Loucy (cell line): ENCODE results near the gene KIFAP3.

Experiments
- H2AFZ ChIP-seq: fragments of 200-600 bp; sonication (generic); 2 replicates; pipeline ENCODE4 v1.6.0; 2016; ENCODE audit warnings: antibody characterized with exemption, mild to moderate bottlenecking, low read length, moderate library complexity
- H3F3A ChIP-seq: fragments of 200-600 bp; 2 replicates; pipeline ENCODE4 v1.6.0; 2016; ENCODE audit warnings: antibody characterized with exemption, low read depth, mild to moderate bottlenecking
- H3K27me3 ChIP-seq: fragments of 200-600 bp; sonication (generic); 2 replicates; pipeline ENCODE4 v1.6.1; 2014; ENCODE audit warnings: low read length, mild to moderate bottlenecking; ENCODE audit not compliant: insufficient read depth, poor library complexity, severe bottlenecking
- H3K36me3 ChIP-seq: fragments of 200-600 bp; sonication (generic); 2 replicates; pipeline ENCODE4 v1.6.1; 2016; ENCODE audit warnings: low read length; ENCODE audit not compliant: insufficient read depth
- H3K4me1 ChIP-seq: fragments of 200-600 bp; sonication (generic); 2 replicates; pipeline ENCODE4 v1.5.1; 2014; ENCODE audit warnings: low read length, mild to moderate bottlenecking; ENCODE audit not compliant: insufficient read depth, poor library complexity, severe bottlenecking
- H3K4me2 ChIP-seq: fragments of 200-600 bp; sonication (generic); 2 replicates; pipeline ENCODE4 v1.6.0; 2014; ENCODE audit warnings: antibody characterized with exemption, low read length, low read depth, mild to moderate bottlenecking; ENCODE audit not compliant: poor library complexity, severe bottlenecking
- H3K4me3 ChIP-seq: fragments of 200-600 bp; sonication (generic); 2 replicates; pipeline ENCODE4 v1.5.1; 2014; ENCODE audit warnings: low read length, mild to moderate bottlenecking, mixed read lengths; ENCODE audit not compliant: poor library complexity, severe bottlenecking
- H3K79me2 ChIP-seq: fragments of 200-600 bp; sonication (generic); 2 replicates; pipeline ENCODE4 v1.6.1; 2014; ENCODE audit warnings: low read length; ENCODE audit not compliant: insufficient read depth
- H3K9ac ChIP-seq: fragments of 200-600 bp; sonication (generic); 2 replicates; pipeline ENCODE4 v1.6.0; 2014; ENCODE audit warnings: mild to moderate bottlenecking, low read depth, low read length, moderate library complexity; ENCODE audit not compliant: poor library complexity, severe bottlenecking
- H3K9me2 ChIP-seq: fragments of 200-600 bp; sonication (generic); replicated peaks from 2 replicates; pipeline ENCODE4 v1.6.1; 2016; ENCODE audit warnings: low read depth, low read length, mixed read lengths
- H3K9me3 ChIP-seq: fragments of 200-600 bp; sonication (generic); 2 replicates; pipeline ENCODE4 v1.6.1; 2014; ENCODE audit warnings: mild to moderate bottlenecking, antibody characterized with exemption, low read length, low read depth; ENCODE audit not compliant: insufficient read depth
- H4K20me1 ChIP-seq: fragments of 200-600 bp; sonication (generic); 2 replicates; pipeline ENCODE4 v1.6.0; 2014; ENCODE audit warnings: antibody characterized with exemption, low read length, mild to moderate bottlenecking; ENCODE audit not compliant: insufficient read depth, poor library complexity, severe bottlenecking
- CTCF ChIP-seq: fragments of 200-600 bp; sonication (generic); conservative IDR thresholded peaks from 2 replicates; pipeline ENCODE4 v1.5.1; 2014; ENCODE audit warnings: mild to moderate bottlenecking, antibody characterized with exemption, low read length
- EZH2phosphoT487 ChIP-seq: fragments of 200-600 bp; IDR thresholded peaks from 2 replicates; pipeline ENCODE4 v1.6.1; 2018; ENCODE audit warnings: antibody characterized with exemption, mild to moderate bottlenecking, moderate library complexity, borderline replicate concordance

Gene KIFAP3

GRCh38 chr1:169964206-169964605 is 110.3 kb downstream of the KIFAP3 start:
- TF ChIP-seq EZH2phosphoT487: no peak
- TF ChIP-seq CTCF: no peak
- H4K20me1 ChIP-seq: no peaks in the 10 kb centered on the region
- H3K9me3 ChIP-seq: no peaks in the 10 kb centered on the region
- H3K27me3 ChIP-seq: no peaks in the 10 kb centered on the region
- H2AFZ ChIP-seq: no peak overlapping the region
- H3K36me3 ChIP-seq: no peaks in the 10 kb centered on the region
- H3K4me1 ChIP-seq: no peaks in the 10 kb centered on the region
- H3F3A ChIP-seq: no peaks in the 10 kb centered on the region
- no peak overlapping the region for H3K9ac ChIP-seq
- H3K9me2 ChIP-seq: no peaks in the 10 kb centered on the region
- H3K79me2 ChIP-seq: no peaks in the 10 kb centered on the region
- no peak overlapping the region for H3K4me3 ChIP-seq
- no peak overlapping the region for H3K4me2 ChIP-seq

GRCh38 chr1:169959686-169960085 is 114.8 kb downstream of the KIFAP3 start:
- Histone ChIP-seq H3K9me2 (no peaks in the 10 kb centered on the region), H3K9me3 (no peaks in the 10 kb centered on the region), H3K36me3 (no peaks in the 10 kb centered on the region), H4K20me1 (no peaks in the 10 kb centered on the region), H3K9ac (no peak overlapping the region), H3K79me2 (no peaks in the 10 kb centered on the region), H2AFZ (no peak overlapping the region), H3K4me2 (no peak overlapping the region), H3K4me3 (no peak overlapping the region), H3K4me1 (no peaks in the 10 kb centered on the region), H3F3A (no peaks in the 10 kb centered on the region), H3K27me3 (no peaks in the 10 kb centered on the region)
- TF ChIP-seq CTCF (no peak), EZH2phosphoT487 (no peak)

GRCh38 chr1:169958987-169959386 is 115.5 kb downstream of the KIFAP3 start:
- no peak overlapping the region for H3K4me3 ChIP-seq

More at GRCh38 chr1:169958987-169959386, 115.5 kb downstream of the KIFAP3 start:
- Histone ChIP-seq H3K36me3 (no peaks in the 10 kb centered on the region), H3F3A (no peaks in the 10 kb centered on the region), H2AFZ (no peak overlapping the region), H3K4me1 (no peaks in the 10 kb centered on the region), H4K20me1 (no peaks in the 10 kb centered on the region), H3K9me3 (no peaks in the 10 kb centered on the region), H3K4me2 (no peak overlapping the region), H3K27me3 (no peaks in the 10 kb centered on the region), H3K9me2 (no peaks in the 10 kb centered on the region), H3K9ac (no peak overlapping the region), H3K79me2 (no peaks in the 10 kb centered on the region)
- no peak for TF ChIP-seq EZH2phosphoT487
- no peak for TF ChIP-seq CTCF
